ENCODE data around the gene WFS1.

The WFS1 gene

GRCh38 chr4:6301732-6302442 is 32.2 kb downstream of the WFS1 start:
- DNase-seq = no peak

GRCh38 chr4:6302869-6303268 is 33.2 kb downstream of the WFS1 start:
- DNase-seq = no peak

- DNase-seq = no peak
These were observed 34.3 kb downstream of the WFS1 start for GRCh38 chr4:6303943-6304342.

GRCh38 chr4:6306299-6306698 is 36.6 kb downstream of the WFS1 start:
- DNase-seq = no peak

GRCh38 chr4:6307230-6307629 is 37.6 kb downstream of the WFS1 start:
- DNase-seq = no peak

GRCh38 chr4:6307891-6308290 is 38.2 kb downstream of the WFS1 start:
- no peak for DNase-seq

GRCh38 chr4:6308899-6309643 is 39.4 kb downstream of the WFS1 start:
- no peak for DNase-seq

- no peak for DNase-seq
These were observed 40.1 kb downstream of the WFS1 start for GRCh38 chr4:6309777-6310176.

GRCh38 chr4:6313216-6313615 is 43.6 kb downstream of the WFS1 start:
- no peak for DNase-seq

GRCh38 chr4:6316461-6317003 is 46.9 kb downstream of the WFS1 start:
- DNase-seq = no peak

- no peak for DNase-seq
These were observed 48.6 kb downstream of the WFS1 start for GRCh38 chr4:6318206-6318605.

GRCh38 chr4:6319530-6320150 is 50.0 kb downstream of the WFS1 start:
- DNase-seq = no peak

GRCh38 chr4:6320663-6321062 is 51.0 kb downstream of the WFS1 start:
- DNase-seq = no peak

- no peak for DNase-seq
These were observed 51.7 kb downstream of the WFS1 start for GRCh38 chr4:6321361-6321760.

- no peak for DNase-seq
These were observed 52.6 kb downstream of the WFS1 start for GRCh38 chr4:6322067-6322760.

GRCh38 chr4:6322761-6323566 is 53.3 kb downstream of the WFS1 start:
- no peak for DNase-seq

- DNase-seq = no peak
These were observed 54.9 kb downstream of the WFS1 start for GRCh38 chr4:6324461-6324998.

GRCh38 chr4:6324999-6325787 is 55.5 kb downstream of the WFS1 start:
- DNase-seq = no peak

GRCh38 chr4:6325788-6326290 is 56.2 kb downstream of the WFS1 start:
- DNase-seq = no peak

- no peak for DNase-seq
These were observed 56.8 kb downstream of the WFS1 start for GRCh38 chr4:6326312-6327060.

All from hematopoietic multipotent progenitor cell treated with erythropoietin and hydrocortisone succinate and interleukin-3 and kit ligand, for 8 days (in vitro differentiated cells).